Sigmoid colon (tissue), 3 donors: Measurements from ENCODE around the gene EEF2.

Experiments used
- POLR2A ChIP-seq, 2 donors: fragments of 450-650 bp; IDR thresholded peaks; one replicate each; pipeline ENCODE4 v1.6.1; 2016; ENCODE audit warnings: antibody characterized with exemption in 2 of 2, mild to moderate bottlenecking in 2 of 2, moderate library complexity in 2 of 2
- TF ChIP-seq, protein P1 (sequence below), 4 experiments: fragments of 450-650 bp in 3 of 4; fragments of 200-600 bp in 1 of 4; IDR thresholded peaks; one replicate each; pipeline ENCODE4 v1.5.1; 2016 to 2019; ENCODE audit warnings: antibody characterized with exemption in 4 of 4, mild to moderate bottlenecking in 3 of 4, moderate library complexity in 2 of 4

GRCh38 chr19:4018775-4019504 is 33.7 kb upstream of the EEF2 start:
- TF ChIP-seq, protein P1, sequence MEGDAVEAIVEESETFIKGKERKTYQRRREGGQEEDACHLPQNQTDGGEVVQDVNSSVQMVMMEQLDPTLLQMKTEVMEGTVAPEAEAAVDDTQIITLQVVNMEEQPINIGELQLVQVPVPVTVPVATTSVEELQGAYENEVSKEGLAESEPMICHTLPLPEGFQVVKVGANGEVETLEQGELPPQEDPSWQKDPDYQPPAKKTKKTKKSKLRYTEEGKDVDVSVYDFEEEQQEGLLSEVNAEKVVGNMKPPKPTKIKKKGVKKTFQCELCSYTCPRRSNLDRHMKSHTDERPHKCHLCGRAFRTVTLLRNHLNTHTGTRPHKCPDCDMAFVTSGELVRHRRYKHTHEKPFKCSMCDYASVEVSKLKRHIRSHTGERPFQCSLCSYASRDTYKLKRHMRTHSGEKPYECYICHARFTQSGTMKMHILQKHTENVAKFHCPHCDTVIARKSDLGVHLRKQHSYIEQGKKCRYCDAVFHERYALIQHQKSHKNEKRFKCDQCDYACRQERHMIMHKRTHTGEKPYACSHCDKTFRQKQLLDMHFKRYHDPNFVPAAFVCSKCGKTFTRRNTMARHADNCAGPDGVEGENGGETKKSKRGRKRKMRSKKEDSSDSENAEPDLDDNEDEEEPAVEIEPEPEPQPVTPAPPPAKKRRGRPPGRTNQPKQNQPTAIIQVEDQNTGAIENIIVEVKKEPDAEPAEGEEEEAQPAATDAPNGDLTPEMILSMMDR (IDR thresholded peaks at IDR 0.05) = no peak
- no peak for TF ChIP-seq POLR2A (IDR thresholded peaks at IDR 0.05)
